Trophoblast cell (in vitro differentiated cells and primary cell): Measurements from ENCODE around the gene MPP1.

ENCODE experiments used
- DNase-seq, 2 donors: peaks; one replicate each; pipeline ENCODE4 v3.0.0-alpha.2; 2016
- H2AFZ ChIP-seq: 2 replicates; pipeline ENCODE4 v1.6.1; 2013; ENCODE audit warnings: low read length, moderate library complexity, mild to moderate bottlenecking; ENCODE audit not compliant: insufficient read depth, poor library complexity
- H2AK5ac ChIP-seq: 2 replicates; pipeline ENCODE4 v1.6.1; 2013; ENCODE audit warnings: mild to moderate bottlenecking, low read length
- H2BK120ac ChIP-seq: 2 replicates; pipeline ENCODE4 v1.6.1; 2013; ENCODE audit warnings: low read length, mild to moderate bottlenecking, moderate library complexity; ENCODE audit not compliant: insufficient read depth, poor library complexity
- H2BK12ac ChIP-seq: 2 replicates; pipeline ENCODE4 v1.6.1; 2013; ENCODE audit warnings: mild to moderate bottlenecking, low read length, moderate library complexity
- H2BK5ac ChIP-seq: 2 replicates; pipeline ENCODE4 v1.6.1; 2013; ENCODE audit warnings: low read length, low read depth, moderate library complexity, mild to moderate bottlenecking; ENCODE audit not compliant: poor library complexity
- H3K14ac ChIP-seq: 2 replicates; pipeline ENCODE4 v1.6.1; 2013; ENCODE audit warnings: mild to moderate bottlenecking, low read length
- H3K18ac ChIP-seq: 2 replicates; pipeline ENCODE4 v1.6.1; 2013; ENCODE audit warnings: mild to moderate bottlenecking, low read length
- H3K23ac ChIP-seq: 2 replicates; pipeline ENCODE4 v1.6.1; 2013; ENCODE audit warnings: low read length
- H3K27ac ChIP-seq: 2 replicates; pipeline ENCODE4 v1.5.1; 2013; ENCODE audit warnings: low read depth, mild to moderate bottlenecking, inconsistent platforms, low read length, moderate library complexity
- H3K27me3 ChIP-seq: 2 replicates; pipeline ENCODE4 v1.6.1; 2013; ENCODE audit warnings: inconsistent platforms, mild to moderate bottlenecking, low read length, moderate library complexity; ENCODE audit not compliant: insufficient read depth
- H3K36me3 ChIP-seq, 2 experiments: 1 replicate in 1 of 2; 2 replicates in 1 of 2; pipeline ENCODE4 v1.6.1; 2013; ENCODE audit warnings: low read length in 2 of 2, mild to moderate bottlenecking in 2 of 2, moderate library complexity in 1 of 2; ENCODE audit not compliant: insufficient read depth in 2 of 2, control insufficient read depth in 1 of 2
- H3K4ac ChIP-seq: 2 replicates; pipeline ENCODE4 v1.6.1; 2013; ENCODE audit warnings: low read depth, mild to moderate bottlenecking, low read length, moderate library complexity
- H3K4me1 ChIP-seq, 2 experiments: 1 replicate in 1 of 2; 2 replicates in 1 of 2; pipeline ENCODE4 v1.6.1; 2013; ENCODE audit warnings: low read length in 2 of 2, mild to moderate bottlenecking in 2 of 2, moderate library complexity in 1 of 2; ENCODE audit not compliant: insufficient read depth in 2 of 2, control insufficient read depth in 1 of 2
- H3K4me2 ChIP-seq: 2 replicates; pipeline ENCODE4 v1.6.1; 2013; ENCODE audit warnings: inconsistent platforms, mild to moderate bottlenecking, low read length, moderate library complexity
- H3K4me3 ChIP-seq: 2 replicates; pipeline ENCODE4 v1.5.1; 2013; ENCODE audit warnings: mild to moderate bottlenecking, low read depth, low read length, inconsistent platforms
- H3K79me1 ChIP-seq: one replicate; pipeline ENCODE4 v1.6.1; 2013; ENCODE audit warnings: low read length
- H3K79me2 ChIP-seq: 2 replicates; pipeline ENCODE4 v1.6.1; 2013; ENCODE audit warnings: low read length, mild to moderate bottlenecking; ENCODE audit not compliant: control insufficient read depth, insufficient read depth, poor library complexity
- H3K9ac ChIP-seq: 2 replicates; pipeline ENCODE4 v1.6.1; 2013; ENCODE audit warnings: mild to moderate bottlenecking, low read length
- H3K9me3 ChIP-seq: 2 replicates; pipeline ENCODE4 v1.6.1; 2013; ENCODE audit warnings: low read depth, mild to moderate bottlenecking, control low read depth, inconsistent platforms, low read length; ENCODE audit not compliant: insufficient read depth
- H4K12ac ChIP-seq: 2 replicates; pipeline ENCODE4 v1.6.1; 2013; ENCODE audit warnings: low read depth, mild to moderate bottlenecking, low read length, moderate library complexity
- H4K8ac ChIP-seq: 2 replicates; pipeline ENCODE4 v1.6.1; 2013; ENCODE audit warnings: low read depth, mild to moderate bottlenecking, low read length, moderate library complexity
- H4K91ac ChIP-seq: one replicate; pipeline ENCODE4 v1.6.1; 2013; ENCODE audit warnings: low read depth, mild to moderate bottlenecking, low read length, moderate library complexity
- WGBS: extraction: QIAGEN DNeasy Blood & Tissue Kit; methylation state at CpG from one replicate; pipeline ENCODE4 v1.1.7; 2013; ENCODE audit warnings: missing lambda C conversion rate; ENCODE audit not compliant: insufficient read length, insufficient coverage; ENCODE audit errors: extremely low coverage; 5-methylcytosine and 5-hydroxymethylcytosine counted together

The MPP1 gene

DNA sequence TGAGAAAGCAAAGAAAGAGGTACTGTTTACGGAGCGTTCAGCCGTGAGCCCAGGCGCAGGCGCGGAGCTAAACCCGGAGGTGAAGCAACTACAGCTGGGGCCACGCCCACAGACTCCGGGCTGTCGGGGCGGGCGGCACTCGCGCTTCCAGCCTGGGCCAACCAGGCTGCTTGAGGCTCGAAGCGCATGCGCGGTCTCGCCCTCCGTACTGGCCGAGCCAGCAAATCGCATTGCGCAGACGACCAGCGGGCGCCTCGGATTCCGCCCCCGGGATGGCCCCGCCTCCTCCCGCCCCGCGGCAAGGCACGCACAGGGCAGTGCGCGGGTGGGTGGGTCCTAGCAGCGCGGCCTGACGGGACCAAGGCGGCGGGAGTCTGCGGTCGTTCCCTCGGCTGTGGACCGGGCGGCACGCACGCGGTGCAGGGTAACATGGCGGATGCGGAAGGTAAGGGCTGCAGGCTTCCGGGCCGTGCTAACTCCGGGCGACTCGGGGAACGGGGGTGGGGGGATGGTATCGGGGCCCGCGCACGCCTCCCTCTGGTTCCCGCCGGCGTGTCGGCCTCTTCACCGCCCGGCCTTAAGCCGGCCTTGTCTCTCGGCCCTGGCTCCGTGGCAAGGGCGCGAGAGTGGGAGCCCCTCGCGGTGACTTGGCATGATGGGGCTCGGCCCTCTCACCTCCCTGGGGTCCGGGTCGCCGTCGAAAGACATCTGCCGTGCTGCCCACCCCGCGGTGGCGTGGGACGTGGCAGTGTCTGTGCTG is 42.6 kb downstream of the MPP1 start, which contains the start of gene DKC1:
Gene DKC1, plus strand, starts transcription at position 328 of the 760 bp plus-strand sequence. Its CDS starts 102 bp downstream, at position 430.
- peak within 1 kb of the TSS; percentile 63 for H2BK120ac ChIP-seq
- peak within 1 kb of the TSS; percentile 86 for H3K9ac ChIP-seq
- peaks cover 9 to 18% of the 10 kb centered on the region in 2 experiments for H3K36me3 ChIP-seq
- no peaks in the 10 kb centered on the region for H3K9me3 ChIP-seq
- H2BK5ac ChIP-seq: no peak within 1 kb of the TSS
- DNase-seq: peak; percentile 93 to 97
- H3K79me1 ChIP-seq: peaks cover 7% of the 10 kb centered on the region
- no peak within 1 kb of the TSS for H2AK5ac ChIP-seq
- H4K12ac ChIP-seq: peak within 1 kb of the TSS; percentile 85
- peak within 1 kb of the TSS; percentile 85 for H4K8ac ChIP-seq
- H3K79me2 ChIP-seq: peaks cover 9% of the 10 kb centered on the region
- peak within 1 kb of the TSS; percentile 60 for H3K27ac ChIP-seq
- no peak within 1 kb of the TSS for H3K23ac ChIP-seq
- WGBS: no CpG with 5 or more reads among the region's 84 CpGs
- H2AFZ ChIP-seq: peak within 1 kb of the TSS; percentile 93
- peak within 1 kb of the TSS; percentile 93 for H3K4me2 ChIP-seq
- H2BK12ac ChIP-seq: no peak within 1 kb of the TSS
- H3K14ac ChIP-seq: peak within 1 kb of the TSS; percentile 84
- peak within 1 kb of the TSS; percentile 49 for H3K18ac ChIP-seq
- peak within 1 kb of the TSS; percentile 87 for H3K4ac ChIP-seq
- no peaks in the 10 kb centered on the region for H3K27me3 ChIP-seq
- peaks cover 6 to 8% of the 10 kb centered on the region in 2 experiments for H3K4me1 ChIP-seq
- peak within 1 kb of the TSS; percentile 83 for H3K4me3 ChIP-seq
- peak within 1 kb of the TSS; percentile 58 for H4K91ac ChIP-seq

DNA sequence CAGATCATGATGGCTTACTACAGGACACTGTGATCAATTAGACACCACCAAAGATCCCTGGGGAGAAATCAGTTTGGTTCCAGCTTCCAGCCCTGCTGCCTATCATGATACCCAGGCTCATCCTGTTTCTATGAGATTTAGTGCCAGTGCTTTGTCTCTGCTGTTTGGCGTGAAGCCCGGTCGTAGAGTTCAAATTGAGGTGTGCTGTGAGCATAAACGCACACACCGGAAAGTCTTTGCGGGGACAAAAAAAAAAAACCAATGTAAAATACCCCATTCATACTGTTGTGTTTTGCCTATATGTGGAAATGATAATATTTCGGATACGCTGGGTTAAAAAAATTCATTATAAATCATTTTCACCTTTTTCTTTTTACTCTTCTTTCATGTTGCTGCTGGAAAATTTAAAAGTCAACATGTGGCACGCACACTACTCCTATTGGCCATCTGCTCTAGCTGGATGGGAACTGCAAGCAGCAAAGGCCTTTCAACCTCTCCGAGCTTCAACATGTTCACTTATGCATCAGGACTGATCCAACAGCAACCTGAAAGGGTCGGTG is 43.2 kb downstream of the MPP1 start:
- peak overlapping the region; percentile 64 for H3K9ac ChIP-seq
- H3K14ac ChIP-seq: peak overlapping the region; percentile 84
- H2AK5ac ChIP-seq: no peak overlapping the region
- H3K18ac ChIP-seq: no peak overlapping the region
- no peak for DNase-seq
- no peaks in the 10 kb centered on the region for H3K9me3 ChIP-seq
- H3K4ac ChIP-seq: no peak overlapping the region
- no peaks in the 10 kb centered on the region for H3K27me3 ChIP-seq
- H3K23ac ChIP-seq: no peak overlapping the region
- peaks cover 8 to 16% of the 10 kb centered on the region in 2 experiments for H3K36me3 ChIP-seq
- H3K79me2 ChIP-seq: peaks cover 9% of the 10 kb centered on the region
- no CpG with 5 or more reads among the region's 11 CpGs for WGBS
- H4K8ac ChIP-seq: peak overlapping the region; percentile 85
- H3K4me3 ChIP-seq: peak overlapping the region; percentile 60
- H2AFZ ChIP-seq: peak overlapping the region; percentile 93
- peak overlapping the region; percentile 88 for H3K4me2 ChIP-seq
- H3K4me1 ChIP-seq: peaks cover 6 to 8% of the 10 kb centered on the region in 2 experiments
- peak overlapping the region; percentile 38 for H4K91ac ChIP-seq
- H3K79me1 ChIP-seq: peaks cover 7% of the 10 kb centered on the region
- peak overlapping the region; percentile 60 for H3K27ac ChIP-seq
- H2BK5ac ChIP-seq: no peak overlapping the region
- peak overlapping the region; percentile 85 for H4K12ac ChIP-seq
- H2BK12ac ChIP-seq: no peak overlapping the region
- peak overlapping the region; percentile 62 for H2BK120ac ChIP-seq

- Histone ChIP-seq H2BK120ac (no peak overlapping the region), H4K91ac (no peak overlapping the region), H4K8ac (no peak overlapping the region), H3K14ac (no peak overlapping the region), H3K23ac (no peak overlapping the region), H4K12ac (no peak overlapping the region), H3K4me3 (no peak overlapping the region), H3K9ac (no peak overlapping the region), H3K4me1 (peaks cover 5 to 6% of the 10 kb centered on the region in 2 experiments), H3K79me1 (peaks cover 7% of the 10 kb centered on the region), H3K4me2 (no peak overlapping the region), H2AK5ac (no peak overlapping the region), H3K27me3 (no peaks in the 10 kb centered on the region), H2BK12ac (no peak overlapping the region), H2BK5ac (no peak overlapping the region), H3K4ac (no peak overlapping the region), H2AFZ (no peak overlapping the region), H3K79me2 (peaks cover 8% of the 10 kb centered on the region), H3K27ac (no peak overlapping the region), H3K18ac (no peak overlapping the region), H3K36me3 (no peaks in the 10 kb centered on the region), H3K9me3 (no peaks in the 10 kb centered on the region)
- no CpG with 5 or more reads among the region's 4 CpGs for WGBS
- no peak for DNase-seq
Measured at GRCh38 chrX:154758696-154759095, 46.6 kb downstream of the MPP1 start.

DNA sequence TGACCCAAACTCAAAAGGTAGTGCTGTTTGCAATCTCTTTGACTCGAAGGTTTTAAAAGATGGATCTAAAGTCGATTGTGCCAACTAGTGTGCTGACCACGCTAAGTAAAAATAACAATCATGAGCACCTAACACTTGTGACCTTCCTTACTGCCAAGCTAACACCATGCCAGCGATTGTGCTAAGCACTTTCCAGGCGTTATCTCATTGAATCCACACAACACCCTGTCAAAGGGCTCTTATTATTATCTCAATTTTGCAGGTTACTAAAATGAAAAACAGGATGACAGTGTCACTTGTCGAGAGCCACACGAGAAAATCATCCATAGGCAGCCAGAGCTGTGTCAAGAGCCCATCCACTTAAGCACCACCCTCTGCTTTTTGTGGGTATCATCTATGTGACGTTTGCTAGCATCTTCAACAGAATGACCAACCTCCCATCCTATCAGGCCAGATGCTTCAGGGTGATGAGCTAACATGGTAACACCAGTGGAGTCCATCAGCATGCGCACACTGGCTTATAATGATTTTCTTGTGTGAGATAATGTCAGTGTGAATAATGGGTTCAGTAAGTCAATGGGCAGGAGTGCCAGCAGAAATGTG is 53.5 kb downstream of the MPP1 start:
- Histone ChIP-seq H4K91ac (no peak overlapping the region), H3K4me2 (no peak overlapping the region), H3K14ac (no peak overlapping the region), H3K18ac (no peak overlapping the region), H4K8ac (no peak overlapping the region), H2BK12ac (no peak overlapping the region), H3K79me2 (no peaks in the 10 kb centered on the region), H3K79me1 (peaks cover 2% of the 10 kb centered on the region), H2AFZ (no peak overlapping the region), H2BK5ac (no peak overlapping the region), H4K12ac (no peak overlapping the region), H3K4ac (no peak overlapping the region), H3K4me3 (no peak overlapping the region), H3K27ac (no peak overlapping the region), H3K9ac (no peak overlapping the region), H2AK5ac (no peak overlapping the region), H3K36me3 (no peaks in the 10 kb centered on the region), H2BK120ac (no peak overlapping the region), H3K9me3 (no peaks in the 10 kb centered on the region), H3K23ac (no peak overlapping the region), H3K4me1 (peaks cover 0 to 2% of the 10 kb centered on the region in 2 experiments), H3K27me3 (peaks cover 5% of the 10 kb centered on the region)
- DNase-seq: no peak
- WGBS: no CpG with 5 or more reads among the region's 9 CpGs
